Stimulated activated naive CD4-positive, alpha-beta T cell treated with Interleukin-2 at 50 U/mL for 16 hours (primary cell): ENCODE data around the gene IP6K1.
"Not testable (repeated sequence)": the region's sequence is repeated elsewhere in the genome, so short reads cannot be mapped to it uniquely, and the experiment has no call there.

Experiments used
- DNase-seq: peaks from one replicate; lab custom pipeline; 2025; lab: John Stamatoyannopoulos, UW

Gene IP6K1

GRCh38 chr3:49688338-49689045 lies 97.8 kb downstream of the IP6K1 start:
- DNase-seq = not testable (repeated sequence)

- not testable (repeated sequence) for DNase-seq
Observed at GRCh38 chr3:49687424-49687795, 98.9 kb downstream of the IP6K1 start.

- not testable (repeated sequence) for DNase-seq
Observed at GRCh38 chr3:49686769-49687423, 99.4 kb downstream of the IP6K1 start.

GRCh38 chr3:49686346-49686745 lies 100.0 kb downstream of the IP6K1 start:
- not testable (repeated sequence) for DNase-seq

- not testable (repeated sequence) for DNase-seq
Observed at GRCh38 chr3:49685846-49686245, 100.5 kb downstream of the IP6K1 start.

GRCh38 chr3:49685103-49685502 lies 101.2 kb downstream of the IP6K1 start:
- DNase-seq = not testable (repeated sequence)

GRCh38 chr3:49684453-49684852 lies 101.9 kb downstream of the IP6K1 start:
- not testable (repeated sequence) for DNase-seq

- DNase-seq = no peak
Observed at GRCh38 chr3:49683162-49683561, 103.2 kb downstream of the IP6K1 start.

GRCh38 chr3:49681543-49681942 lies 104.8 kb downstream of the IP6K1 start:
- DNase-seq = no peak

- no peak for DNase-seq
Observed at GRCh38 chr3:49681232-49681522, 105.2 kb downstream of the IP6K1 start.

- no peak for DNase-seq
Observed at GRCh38 chr3:49680493-49681231, 105.7 kb downstream of the IP6K1 start.

GRCh38 chr3:49675912-49676311 lies 110.4 kb downstream of the IP6K1 start:
- no peak for DNase-seq

GRCh38 chr3:49674497-49674983 lies 111.8 kb downstream of the IP6K1 start:
- no peak for DNase-seq
